ENCODE data around the gene GNAS. TPM values are rescaled to one million over a fixed set of nuclear protein-coding genes. Genes with fewer than 3 reads are reported as not detected.

GNAS gene
- total and polyA plus RNA-seq, 12 donors, result 614 to 6,333 (median 1,418) TPM

DNA sequence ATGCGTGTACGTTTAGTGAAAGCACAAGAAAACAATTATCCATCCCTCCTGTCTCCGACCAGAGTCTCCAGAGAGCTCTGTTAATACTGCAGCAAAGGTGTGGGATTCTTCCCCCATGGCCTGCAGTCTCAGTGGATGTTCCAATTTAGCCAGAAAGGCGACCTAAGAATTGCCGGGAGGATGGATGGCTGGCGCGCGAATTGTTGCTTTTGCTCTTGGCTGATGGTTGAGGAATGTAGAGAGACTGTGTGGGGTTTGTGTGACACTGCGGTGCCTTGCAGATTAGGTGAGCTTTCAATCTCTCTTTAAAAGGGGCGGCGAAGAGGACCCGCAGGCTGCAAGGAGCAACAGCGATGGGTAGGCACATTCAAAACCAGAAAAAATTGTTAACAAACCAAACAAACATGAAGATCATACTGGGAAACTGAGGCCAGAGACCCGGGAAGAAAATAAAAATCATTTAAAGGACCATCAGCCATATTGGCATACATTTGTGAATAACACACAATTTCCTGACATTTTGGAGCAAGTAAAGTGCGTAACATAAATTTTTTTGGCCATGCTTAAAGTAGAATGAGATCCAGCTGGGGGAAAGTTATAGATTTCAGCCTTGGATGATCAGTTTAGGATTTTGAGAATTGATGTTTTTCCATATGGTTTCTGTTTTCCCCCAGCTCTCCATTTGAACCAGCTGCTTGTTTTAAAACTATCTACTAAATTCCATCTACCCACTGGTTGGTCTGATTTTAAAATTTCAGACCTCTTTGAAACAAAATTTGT is 46.3 kb downstream of the GNAS start:
- Histone ChIP-seq H3K36me3 (replicated peaks in 1 of 2) (peaks cover 0 to 21% of the 10 kb centered on the region in 2 donors), H3K27me3 (no peaks in the 10 kb centered on the region), H3K4me1 (replicated peaks in 1 of 2) (peaks cover 36 to 67% of the 10 kb centered on the region in 2 donors), H3K9me3 (replicated peaks in 1 of 3) (no peaks in the 10 kb centered on the region), H3K4me3 (no peak overlapping the region), H3K27ac (peak overlapping the region in 1 of 5 donors; percentile 99)
- 71 to 80% (median 75%) methylated on average over 15 of the region's 15 CpGs for WGBS, 4 donors
- DNase-seq, result no peak
- no peak for TF ChIP-seq POLR2A (IDR thresholded peaks at IDR 0.05)
- TF ChIP-seq, protein P1, sequence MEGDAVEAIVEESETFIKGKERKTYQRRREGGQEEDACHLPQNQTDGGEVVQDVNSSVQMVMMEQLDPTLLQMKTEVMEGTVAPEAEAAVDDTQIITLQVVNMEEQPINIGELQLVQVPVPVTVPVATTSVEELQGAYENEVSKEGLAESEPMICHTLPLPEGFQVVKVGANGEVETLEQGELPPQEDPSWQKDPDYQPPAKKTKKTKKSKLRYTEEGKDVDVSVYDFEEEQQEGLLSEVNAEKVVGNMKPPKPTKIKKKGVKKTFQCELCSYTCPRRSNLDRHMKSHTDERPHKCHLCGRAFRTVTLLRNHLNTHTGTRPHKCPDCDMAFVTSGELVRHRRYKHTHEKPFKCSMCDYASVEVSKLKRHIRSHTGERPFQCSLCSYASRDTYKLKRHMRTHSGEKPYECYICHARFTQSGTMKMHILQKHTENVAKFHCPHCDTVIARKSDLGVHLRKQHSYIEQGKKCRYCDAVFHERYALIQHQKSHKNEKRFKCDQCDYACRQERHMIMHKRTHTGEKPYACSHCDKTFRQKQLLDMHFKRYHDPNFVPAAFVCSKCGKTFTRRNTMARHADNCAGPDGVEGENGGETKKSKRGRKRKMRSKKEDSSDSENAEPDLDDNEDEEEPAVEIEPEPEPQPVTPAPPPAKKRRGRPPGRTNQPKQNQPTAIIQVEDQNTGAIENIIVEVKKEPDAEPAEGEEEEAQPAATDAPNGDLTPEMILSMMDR (IDR thresholded peaks at IDR 0.05), result no peak
- intact Hi-C loops (cut with DNase I), result loop anchor here in 1 of 2 donors (5.0 kb wide), 1 partner anchor 83 kb away; the partner anchor contains the start of gene NELFCD

DNA sequence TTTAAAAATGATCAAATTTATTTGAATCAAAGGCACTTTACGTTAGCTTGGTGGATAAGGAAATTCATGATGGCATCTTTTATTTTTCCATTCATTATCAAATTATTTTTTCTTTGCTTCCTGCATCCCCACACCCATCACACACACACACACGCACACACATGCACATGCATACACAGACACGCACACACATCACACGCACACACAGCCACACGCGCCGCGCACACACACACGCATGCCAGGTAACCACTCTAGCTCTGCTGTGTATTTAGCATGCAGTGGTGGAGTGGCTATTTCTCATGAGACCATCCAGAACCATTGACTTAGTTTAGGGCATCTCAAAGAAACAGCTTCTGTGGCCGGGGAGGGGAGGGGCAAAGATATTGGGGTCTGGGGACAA is 47.0 kb downstream of the GNAS start:
- Histone ChIP-seq H3K27ac (peak overlapping the region in 1 of 5 donors; percentile 99), H3K36me3 (replicated peaks in 1 of 2) (peaks cover 0 to 28% of the 10 kb centered on the region in 2 donors), H3K27me3 (no peaks in the 10 kb centered on the region), H3K4me3 (no peak overlapping the region), H3K4me1 (replicated peaks in 1 of 2) (peaks cover 29 to 67% of the 10 kb centered on the region in 2 donors), H3K9me3 (replicated peaks in 1 of 3) (no peaks in the 10 kb centered on the region)
- no peak for TF ChIP-seq POLR2A (IDR thresholded peaks at IDR 0.05)
- TF ChIP-seq, protein P1 (IDR thresholded peaks at IDR 0.05), result no peak
- intact Hi-C loops (cut with DNase I), result loop anchor here in 1 of 2 donors (5.0 kb wide), 1 partner anchor 83 kb away; the partner anchor contains the start of gene NELFCD
- 84 to 93% (median 89%) methylated on average over 10 of the region's 10 CpGs for WGBS, 4 donors
- DNase-seq, result no peak

GRCh38 chr20:58900397-58900796 is 47.9 kb downstream of the GNAS start:
- no peak for DNase-seq
- intact Hi-C loops (cut with DNase I), result loop anchor here in 1 of 2 donors (10.0 kb wide), 1 partner anchor 124 kb away; no protein-coding TSS in a partner anchor
- Histone ChIP-seq H3K4me3 (no peak overlapping the region), H3K27me3 (no peaks in the 10 kb centered on the region), H3K27ac (peak overlapping the region in 1 of 5 donors; percentile 23), H3K4me1 (replicated peaks in 1 of 2) (peaks cover 21 to 61% of the 10 kb centered on the region in 2 donors), H3K36me3 (replicated peaks in 1 of 2) (peaks cover 0 to 36% of the 10 kb centered on the region in 2 donors), H3K9me3 (replicated peaks in 1 of 3) (no peaks in the 10 kb centered on the region)
- WGBS, 4 donors, result 66 to 77% (median 71%) methylated on average over 7 of the region's 7 CpGs
- TF ChIP-seq, protein P1 (IDR thresholded peaks at IDR 0.05), result no peak
- TF ChIP-seq POLR2A (IDR thresholded peaks at IDR 0.05), result no peak

GRCh38 chr20:58901488-58902402 is 49.2 kb downstream of the GNAS start:
- Histone ChIP-seq H3K4me1 (replicated peaks in 1 of 2) (peaks cover 22 to 54% of the 10 kb centered on the region in 2 donors), H3K27me3 (no peaks in the 10 kb centered on the region), H3K36me3 (replicated peaks in 1 of 2) (peaks cover 0 to 50% of the 10 kb centered on the region in 2 donors), H3K27ac (peak overlapping the region in 1 of 5 donors; percentile 40), H3K4me3 (no peak overlapping the region), H3K9me3 (replicated peaks in 1 of 3) (no peaks in the 10 kb centered on the region)
- no peak for DNase-seq
- intact Hi-C loops (cut with DNase I), result loop anchor here in 1 of 2 donors (10.0 kb wide), 1 partner anchor 123 kb away; no protein-coding TSS in a partner anchor
- 68 to 74% (median 72%) methylated on average over 19 of the region's 19 CpGs for WGBS, 4 donors
- TF ChIP-seq, protein P1 (IDR thresholded peaks at IDR 0.05), result no peak
- no peak for TF ChIP-seq POLR2A (IDR thresholded peaks at IDR 0.05)
